ENCODE results near the gene ISYNA1.

The ISYNA1 gene

DNA sequence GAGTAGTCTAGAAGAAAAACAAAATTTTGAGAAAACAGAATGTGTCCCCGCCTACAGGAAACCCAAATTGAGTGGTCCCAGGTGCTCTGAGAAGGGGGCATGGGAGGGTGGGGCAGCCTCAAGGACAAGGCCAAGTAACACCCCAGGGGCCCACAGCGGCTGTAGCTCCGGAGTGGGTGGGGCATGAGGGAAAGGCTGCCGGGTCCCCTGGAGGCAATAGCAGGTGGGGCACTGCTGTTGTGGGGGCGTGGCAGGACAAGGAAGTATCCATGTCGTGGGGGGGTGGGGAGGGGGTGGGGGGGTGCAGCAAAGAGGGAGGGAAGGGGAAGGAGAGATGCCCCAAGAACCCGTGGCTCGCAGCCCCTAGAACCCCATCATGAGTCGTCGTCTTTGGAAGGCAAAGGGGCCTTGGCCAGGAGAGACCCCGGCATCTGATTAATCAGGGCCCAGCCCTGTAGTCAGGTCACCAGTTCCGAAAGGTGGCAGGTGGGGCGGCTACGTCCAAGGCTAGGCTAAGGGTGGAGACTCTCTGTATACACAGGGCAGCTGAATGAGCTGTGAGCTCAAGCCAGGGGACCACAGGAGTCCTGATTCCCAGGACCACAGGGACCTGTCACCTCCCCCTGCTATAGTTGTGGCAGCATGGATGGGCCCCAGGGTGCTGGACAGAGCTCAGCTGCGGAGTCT is 7.5 kb upstream of the ISYNA1 start:
- DNase-seq: no peak

GRCh38 chr19:18444513-18444912 is 6.6 kb upstream of the ISYNA1 start:
- no peak for DNase-seq

DNA sequence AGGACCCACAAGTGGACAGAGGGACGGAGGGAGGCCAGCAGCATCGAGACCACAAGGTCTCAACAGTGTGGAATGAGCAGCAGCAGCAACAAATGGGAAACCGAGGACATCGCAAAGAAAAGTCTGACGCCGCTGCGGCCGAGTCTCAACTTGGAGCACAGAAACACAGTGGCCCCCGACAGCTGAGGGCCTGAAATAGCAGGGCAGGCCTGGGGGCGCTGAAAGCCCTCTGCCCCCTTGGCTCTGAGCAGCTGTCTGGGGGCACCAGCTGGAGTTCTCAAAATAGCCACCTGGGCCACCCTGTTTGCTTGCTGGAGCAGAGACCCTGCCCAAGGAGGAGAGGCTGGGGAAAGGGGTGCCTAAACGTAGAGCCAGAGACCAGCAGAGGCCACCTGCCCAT is 5.9 kb upstream of the ISYNA1 start:
- DNase-seq: no peak

GRCh38 chr19:18443406-18443805 is 5.5 kb upstream of the ISYNA1 start:
- DNase-seq: no peak

DNA sequence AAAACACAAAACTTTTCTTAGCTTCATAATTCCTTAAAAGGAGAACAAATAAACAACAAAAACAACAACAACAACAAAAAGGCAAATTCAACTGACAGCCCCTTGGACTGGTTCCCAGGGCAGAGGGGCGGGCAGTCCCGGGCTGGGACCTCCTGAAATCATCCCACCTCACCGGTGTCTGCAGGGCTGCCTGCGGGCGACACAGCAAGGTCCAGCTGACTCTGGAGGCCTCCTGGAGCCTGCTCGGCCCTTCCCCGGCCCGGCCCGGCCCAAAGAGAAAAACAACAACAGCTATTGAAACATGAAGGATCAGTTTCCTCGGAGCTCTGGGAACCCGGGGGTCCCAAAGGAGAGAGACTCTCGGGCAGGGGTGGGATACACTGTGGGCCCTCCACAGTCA is 5.0 kb upstream of the ISYNA1 start:
- no peak for DNase-seq

- no peak for DNase-seq
These were observed 4.2 kb upstream of the ISYNA1 start for GRCh38 chr19:18441804-18442788.

- no peak for DNase-seq
These were observed 3.2 kb upstream of the ISYNA1 start for GRCh38 chr19:18440936-18441803.

- DNase-seq: peak; percentile 12
These were observed 2.5 kb upstream of the ISYNA1 start for GRCh38 chr19:18440415-18440877.

GRCh38 chr19:18439910-18440237 is 1.9 kb upstream of the ISYNA1 start:
- no peak for DNase-seq

- peak; percentile 38 for DNase-seq
These were observed 1.3 kb upstream of the ISYNA1 start for GRCh38 chr19:18439025-18439909.

DNA sequence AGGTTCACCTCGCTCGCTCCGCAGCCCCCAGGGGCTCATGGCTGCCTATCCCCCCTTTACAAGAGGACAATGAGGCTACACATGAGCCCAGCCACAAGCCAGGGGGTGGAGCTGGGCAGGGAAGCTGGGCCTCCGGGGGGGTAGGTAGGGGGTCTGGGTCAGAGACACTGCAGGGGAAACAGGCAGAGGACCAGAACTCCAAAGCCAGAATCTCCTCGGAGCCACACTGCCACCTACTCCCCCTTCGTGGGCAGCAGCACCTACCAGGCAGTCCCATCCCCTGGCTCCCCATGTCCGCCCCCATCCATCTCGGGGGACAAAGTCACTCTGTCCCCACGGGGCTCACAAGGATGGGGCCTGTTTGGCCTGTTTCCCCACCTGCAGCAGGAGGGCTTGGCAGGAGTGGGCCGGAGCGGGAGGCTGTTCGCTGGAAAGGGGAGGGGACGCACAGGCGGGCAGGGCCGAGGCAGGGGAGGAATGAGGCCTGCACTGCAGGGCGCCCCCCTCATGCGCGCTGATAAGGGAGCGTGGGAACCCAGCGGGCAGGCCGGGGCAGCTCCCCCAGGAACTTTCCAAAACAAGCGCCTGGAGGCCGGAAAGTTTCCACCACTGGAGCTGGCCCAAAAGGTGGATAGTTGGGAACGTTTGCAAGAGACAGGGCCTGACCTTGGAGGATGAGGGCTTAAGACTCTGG is 545 bp upstream of the ISYNA1 start:
- peak; percentile 76 for DNase-seq

DNA sequence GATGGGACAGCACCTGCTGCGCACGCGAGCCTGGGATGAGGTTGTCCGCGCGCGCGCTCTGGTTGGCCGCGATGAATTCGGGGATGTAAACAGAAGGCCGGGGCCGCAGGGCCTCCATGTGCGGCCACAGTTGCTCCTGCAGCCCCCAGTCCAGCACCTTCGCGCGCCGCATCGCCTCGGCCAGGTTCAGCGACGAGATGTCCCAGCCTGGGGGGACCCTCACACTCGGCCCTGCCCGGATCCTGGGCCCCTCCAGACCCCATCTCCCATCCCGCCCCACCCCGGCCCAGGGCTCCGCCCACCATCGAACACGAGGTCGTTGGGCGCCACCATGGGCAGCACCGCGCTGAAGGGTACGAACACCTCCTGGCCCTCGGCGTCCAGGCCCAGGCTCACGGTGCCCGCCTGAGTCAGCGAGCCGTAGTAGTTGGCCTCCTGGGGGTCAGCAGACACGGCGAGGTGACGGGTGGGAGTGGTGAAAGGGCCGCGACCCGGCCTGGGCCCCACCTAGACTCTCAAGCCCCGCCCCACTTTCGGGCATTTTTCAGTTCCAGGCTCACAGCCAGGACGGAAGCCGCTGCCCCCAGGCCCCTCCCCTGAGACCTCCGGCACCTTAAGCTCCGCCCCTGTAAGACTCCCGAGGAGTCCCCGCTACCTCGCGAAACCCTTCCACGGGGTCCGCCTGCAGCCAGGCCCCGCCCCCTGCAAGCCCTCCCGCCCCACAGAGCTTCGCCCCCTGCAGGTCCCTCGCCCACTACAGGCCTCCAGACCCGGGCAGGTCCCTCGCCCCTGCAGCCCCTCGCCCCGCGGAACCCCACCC is 1.1 kb downstream of the ISYNA1 start:
- peak; percentile 84 for DNase-seq

- DNase-seq: no peak
These were observed 1.9 kb downstream of the ISYNA1 start for GRCh38 chr19:18435842-18436670.

GRCh38 chr19:18435178-18435841 is 2.6 kb downstream of the ISYNA1 start:
- peak; percentile 26 for DNase-seq

- peak; percentile 12 for DNase-seq
These were observed 3.3 kb downstream of the ISYNA1 start for GRCh38 chr19:18434411-18435175.

- peak; percentile 56 for DNase-seq
These were observed 4.1 kb downstream of the ISYNA1 start for GRCh38 chr19:18433735-18434398.

All from right kidney (tissue), 1 donor.